ENCODE results near the gene MRPS23.

Gene MRPS23

DNA sequence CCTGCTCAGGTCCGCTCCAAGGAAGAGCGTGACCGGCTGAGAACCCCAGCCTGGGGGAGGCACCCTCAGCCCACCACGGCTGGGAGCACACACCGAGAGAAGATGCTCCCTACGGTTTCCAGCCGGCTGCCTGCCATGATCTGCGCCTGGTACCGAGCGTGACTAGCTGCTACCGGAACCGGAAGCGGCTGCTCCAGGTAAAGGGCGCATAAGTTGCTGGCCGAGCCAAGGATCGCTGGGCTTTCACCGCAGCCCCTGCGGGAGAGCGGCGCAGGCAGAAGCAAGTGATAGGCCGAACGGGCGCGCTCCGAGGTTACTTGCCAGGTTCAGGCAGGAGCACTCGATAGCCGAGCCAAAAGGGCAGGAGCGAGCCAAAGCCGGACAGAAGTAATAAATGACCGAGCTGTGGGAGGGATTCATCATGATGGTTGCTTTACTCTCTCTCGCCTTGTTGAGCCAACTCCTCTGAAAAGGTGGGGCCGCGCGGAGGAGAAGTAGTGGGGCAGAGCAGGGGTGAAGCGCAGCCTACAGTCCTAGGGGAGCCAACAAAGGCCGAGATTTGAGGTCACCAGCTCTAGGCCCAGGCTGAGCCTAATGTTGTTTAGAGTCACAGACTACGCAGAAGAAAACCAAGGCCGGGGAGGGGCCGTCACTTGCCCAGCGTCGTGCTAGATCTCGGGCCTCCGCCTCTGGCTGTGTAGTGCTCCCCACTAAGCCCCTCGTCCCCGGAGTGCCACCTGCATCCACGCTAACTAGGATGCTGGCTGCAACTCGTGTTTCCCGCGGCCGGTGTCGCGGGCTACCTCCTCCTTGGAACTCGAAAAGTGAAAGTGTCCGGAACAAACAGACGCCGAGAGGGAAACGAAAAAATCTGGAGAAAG lies at the start of gene MRPS23:
MRPS23 (minus strand) TSS at position 171 of the 881 bp plus-strand sequence; CDS start at position 137, 34 bp downstream.
- peak; percentile 94 for DNase-seq

DNA sequence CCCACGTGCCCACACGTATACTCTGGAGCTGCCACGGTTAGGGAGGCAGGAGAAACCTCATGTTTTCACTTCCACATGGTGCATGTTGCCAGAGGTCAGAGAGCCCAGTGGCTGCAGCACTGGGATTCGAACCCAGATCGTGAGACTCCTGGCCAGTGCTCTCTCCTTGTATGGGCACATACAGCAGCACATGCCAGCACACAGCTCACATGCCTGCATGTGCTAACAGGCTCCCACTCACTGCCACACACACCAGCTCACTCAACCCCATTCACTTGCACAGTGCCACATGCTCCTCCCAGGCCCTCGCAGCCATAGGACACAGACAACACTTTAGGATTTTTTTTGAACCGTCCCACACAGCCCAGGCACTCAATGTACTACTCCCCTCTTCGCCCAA lies 49.5 kb upstream of the MRPS23 start:
- DNase-seq = no peak

DNA sequence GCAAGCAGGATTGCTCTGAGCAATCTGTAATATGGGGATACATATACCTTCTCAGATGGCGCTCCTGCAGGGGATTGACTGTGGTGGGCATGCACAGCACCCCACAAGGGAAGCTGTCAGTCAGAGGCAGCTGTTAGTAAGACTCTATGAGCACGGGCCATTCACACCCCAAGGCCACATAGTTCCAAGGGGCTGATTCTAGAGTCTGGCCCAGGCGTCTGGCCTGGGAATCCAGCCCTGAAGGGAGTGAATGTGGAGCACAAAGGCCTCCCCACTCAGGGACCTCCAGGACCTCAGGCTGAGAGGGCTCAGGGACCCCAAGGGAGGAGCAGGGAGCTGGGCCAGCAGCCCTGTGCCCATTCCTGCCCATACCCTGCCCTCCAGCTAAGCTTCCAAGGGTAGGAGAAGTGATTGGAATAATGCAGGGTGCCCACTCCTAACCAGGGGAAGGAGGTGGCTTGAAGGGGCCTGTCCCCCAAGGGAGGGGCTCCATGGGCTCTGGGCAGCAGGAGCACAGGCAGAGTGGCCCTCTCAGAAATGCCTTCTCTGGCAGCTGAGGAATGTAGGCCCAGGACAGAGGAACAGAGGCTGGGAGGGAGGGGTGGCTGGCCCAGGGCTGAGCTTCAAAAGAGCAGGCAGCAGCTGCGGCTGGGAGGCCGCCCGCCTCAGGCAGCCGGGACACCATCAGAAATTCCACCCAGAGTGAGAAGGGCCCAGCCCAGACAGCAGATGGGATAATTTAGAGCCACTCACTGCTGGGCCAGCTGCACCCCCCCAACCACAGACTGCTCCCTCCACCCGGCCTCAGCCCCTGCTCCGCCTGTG lies 48.9 kb upstream of the MRPS23 start:
- no peak for DNase-seq

GRCh38 chr17:57895382-57896060 lies 45.7 kb upstream of the MRPS23 start:
- DNase-seq = no peak

GRCh38 chr17:57894848-57895247 lies 45.0 kb upstream of the MRPS23 start:
- no peak for DNase-seq

DNA sequence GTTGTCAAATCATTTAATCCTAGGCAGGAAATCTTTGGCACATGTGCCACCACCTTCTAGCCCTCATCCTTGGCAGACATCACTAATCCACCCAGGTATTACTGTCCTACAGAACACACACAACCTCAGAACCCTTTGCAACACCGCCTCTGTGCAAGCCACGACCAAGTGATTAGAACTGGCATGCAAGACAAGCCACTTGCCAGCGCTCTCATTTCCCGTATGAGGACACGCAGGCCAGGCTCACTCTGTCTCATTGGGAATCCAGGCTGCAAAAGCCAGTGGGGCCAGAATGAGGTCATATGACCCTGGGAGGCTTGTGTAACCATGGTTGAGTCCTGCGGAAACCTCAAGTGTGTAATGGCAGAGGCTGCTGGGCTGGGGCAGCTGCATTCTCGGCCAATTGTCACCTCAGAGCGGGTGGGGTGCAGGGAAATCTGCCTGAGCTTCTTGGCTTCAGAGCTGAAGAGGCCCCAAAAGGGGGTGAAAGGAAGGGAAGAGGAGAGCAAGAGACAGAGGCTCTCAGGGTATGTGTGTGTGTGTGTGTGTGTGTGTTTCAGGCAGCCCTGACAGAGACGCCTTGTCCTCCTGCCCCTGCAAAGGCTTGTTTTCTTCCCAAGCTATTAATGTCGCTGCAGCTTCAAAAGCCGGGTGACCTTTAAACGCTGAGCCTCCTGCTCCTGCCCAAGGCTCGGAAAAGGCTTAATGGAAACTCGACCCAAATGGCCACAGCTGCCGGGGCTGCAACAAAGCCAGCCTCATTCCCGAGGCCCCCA lies 43.2 kb upstream of the MRPS23 start:
- no peak for DNase-seq

GRCh38 chr17:57892146-57892819 lies 42.4 kb upstream of the MRPS23 start:
- peak; percentile 81 for DNase-seq

DNA sequence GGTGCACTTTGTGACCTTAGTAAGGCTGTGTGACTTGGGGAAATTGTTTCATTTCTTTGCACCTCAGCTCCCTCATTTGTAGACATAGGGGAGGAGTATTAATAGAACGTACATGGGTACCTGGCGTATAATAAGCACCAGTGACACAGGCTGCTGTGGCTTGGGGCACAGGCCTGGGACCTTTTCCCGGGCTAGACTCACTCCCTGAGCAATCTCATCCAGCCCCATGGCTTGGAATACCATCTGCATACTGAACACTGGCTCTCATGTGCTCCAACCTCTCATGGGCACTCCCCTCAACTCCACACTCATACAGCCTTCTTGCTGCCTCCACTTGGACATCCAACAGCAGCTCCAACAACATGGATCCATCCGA lies 41.0 kb upstream of the MRPS23 start:
- DNase-seq = no peak

DNA sequence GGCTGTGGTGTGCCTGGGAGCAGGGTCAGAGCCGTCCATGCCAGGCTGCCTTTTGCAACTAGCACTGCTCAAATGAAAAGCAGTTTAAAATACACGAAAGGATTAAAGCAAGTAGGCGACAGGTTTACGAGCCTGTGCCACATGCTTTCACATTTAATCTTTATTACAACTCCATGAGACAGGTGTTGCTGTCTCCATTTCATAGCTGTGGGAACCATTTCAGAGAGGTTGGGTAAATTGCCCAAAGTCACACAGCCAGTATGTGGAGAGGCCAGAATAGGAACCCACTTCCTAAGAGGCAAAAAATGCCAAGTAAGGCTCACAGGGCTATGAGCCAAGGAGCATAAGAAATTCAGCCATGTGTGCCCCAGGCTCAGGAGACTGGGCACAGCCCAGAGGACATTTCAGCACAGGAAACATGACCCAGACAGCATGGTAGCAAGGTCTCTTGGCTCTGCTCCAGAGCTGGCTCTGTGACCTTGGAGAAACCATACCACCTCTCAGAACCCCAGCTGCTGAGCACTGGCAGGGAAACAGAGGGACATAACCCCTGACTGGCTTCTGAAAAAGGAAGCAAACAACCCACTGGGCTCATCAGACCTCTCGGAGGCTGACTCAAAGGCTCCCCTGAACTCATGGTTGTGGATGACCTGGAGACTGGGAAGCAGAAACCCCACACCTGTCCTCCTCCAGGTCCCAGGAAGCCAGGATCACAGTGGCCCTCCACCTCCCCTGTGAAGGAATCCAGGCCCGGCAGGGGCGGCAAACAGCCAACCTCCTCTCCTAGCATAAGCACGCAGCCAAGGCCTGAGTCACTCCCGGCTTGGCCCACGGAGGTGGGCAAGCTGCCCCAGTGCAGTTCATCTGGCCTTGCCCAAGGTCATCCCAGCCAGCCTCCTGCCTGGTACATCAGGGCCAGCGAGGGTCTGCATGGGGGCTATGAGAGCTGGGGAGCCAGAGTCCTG lies 40.3 kb upstream of the MRPS23 start:
- DNase-seq = no peak

DNA sequence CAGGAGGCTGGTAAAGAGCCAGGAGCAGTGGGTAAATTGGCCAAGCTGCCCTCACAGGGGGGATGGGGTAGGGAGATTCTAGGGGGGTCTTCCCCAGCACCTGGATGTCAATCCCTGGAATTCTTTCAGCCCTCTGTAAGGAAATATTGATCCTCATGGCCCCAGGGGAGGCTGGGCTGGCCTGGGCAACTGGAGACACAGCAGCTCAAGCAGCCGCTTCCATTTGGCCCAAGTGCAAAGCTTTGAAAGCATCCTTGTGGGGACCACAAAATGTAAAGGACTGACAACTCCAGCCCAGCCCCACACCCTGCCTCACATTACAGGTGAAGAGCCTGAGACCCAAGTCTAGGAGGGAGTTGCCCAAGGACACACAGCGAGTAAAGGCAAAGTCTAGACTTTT lies 39.4 kb upstream of the MRPS23 start:
- DNase-seq = no peak

DNA sequence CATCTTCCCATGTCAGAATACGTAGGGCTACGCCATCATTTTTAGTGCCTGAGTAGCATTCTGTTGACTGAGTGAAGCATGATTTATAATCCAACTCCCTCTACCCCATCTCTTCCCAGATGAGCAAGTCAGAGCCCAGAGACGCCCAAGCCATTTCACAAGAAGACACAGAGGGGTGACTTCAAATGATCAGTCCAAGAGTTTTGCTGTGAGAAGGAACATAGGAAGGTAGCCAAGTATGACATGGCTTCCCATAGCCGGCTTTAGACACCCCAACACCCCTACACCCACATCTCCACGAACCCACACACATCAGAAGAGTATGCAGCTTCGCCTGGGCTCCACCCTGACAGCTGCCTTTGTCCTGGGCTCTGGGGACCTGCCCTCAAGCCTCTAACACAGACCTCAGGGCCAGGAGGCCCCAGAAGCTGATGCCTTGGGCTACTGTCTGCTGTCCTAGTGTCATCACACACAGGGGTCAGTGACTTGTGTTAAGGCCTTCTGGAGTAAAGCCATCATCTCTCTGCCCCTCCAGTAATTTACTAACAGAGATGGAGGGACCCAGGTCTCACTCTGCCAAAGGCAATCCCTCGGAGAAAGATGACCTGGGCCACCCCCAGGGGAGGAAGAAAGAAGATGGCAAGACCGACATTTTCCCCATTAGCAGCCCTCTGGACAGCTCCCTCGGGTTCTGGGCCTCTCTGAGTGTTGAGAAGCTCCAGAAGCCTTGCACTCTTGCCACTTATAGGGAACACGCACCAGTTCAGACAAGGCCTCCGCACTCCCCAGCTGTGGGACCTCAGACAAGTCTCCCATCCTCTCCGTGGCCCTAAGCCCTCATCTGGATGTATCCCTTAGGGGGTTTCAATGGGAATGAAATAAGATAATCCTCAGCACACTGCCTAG lies 38.7 kb upstream of the MRPS23 start:
- DNase-seq = no peak

- no peak for DNase-seq
These were observed 37.3 kb upstream of the MRPS23 start for GRCh38 chr17:57887161-57887560.

DNA sequence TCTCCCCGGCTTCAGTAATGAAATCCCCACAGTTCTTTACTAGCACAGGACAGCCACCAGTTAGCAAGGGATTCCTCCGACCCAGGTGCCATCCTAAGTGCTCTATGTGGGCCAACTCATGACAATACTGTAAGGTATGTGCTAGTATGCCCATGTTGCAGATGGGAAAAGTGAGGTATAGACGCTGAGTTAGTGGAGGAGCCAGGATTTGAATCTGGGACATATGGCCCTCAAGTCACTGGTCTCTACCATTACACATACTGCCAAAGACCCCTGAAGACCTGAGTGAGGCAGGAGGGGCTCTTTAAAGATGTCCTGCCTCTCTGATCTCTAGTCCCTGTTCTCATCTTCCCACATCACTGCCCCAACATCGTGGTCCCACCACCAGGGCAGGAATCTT lies 36.2 kb upstream of the MRPS23 start:
- no peak for DNase-seq

DNA sequence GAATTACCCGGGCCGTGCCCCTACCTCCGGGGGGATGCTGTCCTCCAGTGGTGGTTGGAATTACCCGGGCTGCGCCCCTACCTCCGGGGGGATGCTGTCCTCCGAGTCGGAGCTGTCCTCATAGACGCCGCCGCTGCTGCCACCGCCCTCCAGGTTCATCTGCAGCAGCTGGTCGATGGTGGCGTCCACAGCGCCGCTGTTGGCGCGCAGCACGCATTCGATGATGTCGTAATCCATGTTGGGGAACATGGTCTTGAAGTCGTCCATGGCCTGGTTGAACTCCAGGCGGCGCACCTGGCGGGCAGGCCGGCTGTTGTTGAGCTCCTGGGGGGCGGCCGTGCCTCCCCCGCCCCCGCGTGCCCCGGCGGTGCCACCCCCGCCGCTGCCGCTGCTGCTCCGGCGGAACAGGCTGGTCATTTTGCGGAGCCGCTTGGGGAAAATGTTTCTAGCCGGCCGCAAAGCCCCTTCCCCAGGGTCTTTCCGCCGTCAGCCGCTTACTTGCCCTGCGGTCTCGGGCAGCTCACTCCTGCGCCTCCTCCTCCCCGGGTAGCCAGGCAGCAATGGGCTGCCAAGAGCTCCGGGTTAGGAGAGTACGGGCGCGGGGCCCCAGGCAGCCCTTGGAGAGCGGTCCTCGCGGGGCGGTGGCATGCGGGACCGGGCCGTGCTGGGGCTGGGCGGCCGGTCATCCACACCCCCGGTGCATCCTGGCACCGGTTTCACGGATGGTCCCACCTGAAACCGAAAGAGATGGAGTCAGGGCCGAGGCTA lies 35.5 kb upstream of the MRPS23 start:
- DNase-seq = no peak

DNA sequence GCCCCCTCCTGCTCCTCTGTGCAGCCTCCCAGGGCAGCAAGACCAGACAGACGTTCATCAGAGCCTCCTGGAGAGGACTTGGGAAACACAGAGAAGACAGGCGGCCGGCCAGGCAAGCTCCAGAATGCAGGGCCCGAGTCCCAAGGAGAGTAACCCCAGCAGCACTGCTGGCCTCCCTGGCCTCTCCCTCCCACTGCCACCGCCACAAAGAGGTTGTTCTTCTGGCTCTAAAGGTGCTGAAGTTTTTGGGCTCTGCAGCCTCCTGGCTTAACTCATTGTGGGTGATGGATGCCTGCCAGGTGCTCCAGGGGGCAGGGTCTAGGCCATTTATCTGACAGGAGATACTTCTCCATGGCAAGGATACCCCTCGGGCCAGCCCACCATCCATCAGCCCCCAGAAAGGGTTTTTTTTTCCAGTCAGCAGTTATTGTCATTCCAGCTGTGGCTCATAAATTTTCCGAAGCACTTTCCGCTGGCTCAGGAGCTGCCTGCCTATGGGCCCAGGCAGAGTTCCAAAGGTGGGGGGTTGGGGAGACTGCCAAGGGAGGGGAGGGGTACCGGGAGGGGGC lies 32.0 kb upstream of the MRPS23 start:
- no peak for DNase-seq

DNA sequence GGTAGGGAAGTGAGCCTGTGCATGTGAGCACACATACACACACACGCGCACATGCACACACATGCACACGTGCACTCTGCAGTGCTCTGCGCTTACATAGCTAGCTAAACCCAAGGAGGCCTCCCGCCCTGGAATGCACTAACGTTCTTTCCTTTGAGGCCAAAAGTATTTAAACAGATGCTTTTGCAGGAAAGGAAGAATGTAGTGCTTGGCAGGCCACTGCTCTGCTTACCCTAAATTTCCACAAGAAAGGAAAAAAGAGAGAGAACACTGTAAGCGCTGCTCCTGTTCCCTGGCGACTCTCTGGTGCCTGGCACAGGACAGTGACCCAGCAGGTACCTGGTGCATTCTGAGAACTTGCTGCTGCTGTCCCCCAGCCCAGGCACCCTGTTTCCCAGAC lies 31.3 kb upstream of the MRPS23 start:
- DNase-seq = no peak

GRCh38 chr17:57880086-57880456 lies 30.2 kb upstream of the MRPS23 start:
- DNase-seq = no peak

DNA sequence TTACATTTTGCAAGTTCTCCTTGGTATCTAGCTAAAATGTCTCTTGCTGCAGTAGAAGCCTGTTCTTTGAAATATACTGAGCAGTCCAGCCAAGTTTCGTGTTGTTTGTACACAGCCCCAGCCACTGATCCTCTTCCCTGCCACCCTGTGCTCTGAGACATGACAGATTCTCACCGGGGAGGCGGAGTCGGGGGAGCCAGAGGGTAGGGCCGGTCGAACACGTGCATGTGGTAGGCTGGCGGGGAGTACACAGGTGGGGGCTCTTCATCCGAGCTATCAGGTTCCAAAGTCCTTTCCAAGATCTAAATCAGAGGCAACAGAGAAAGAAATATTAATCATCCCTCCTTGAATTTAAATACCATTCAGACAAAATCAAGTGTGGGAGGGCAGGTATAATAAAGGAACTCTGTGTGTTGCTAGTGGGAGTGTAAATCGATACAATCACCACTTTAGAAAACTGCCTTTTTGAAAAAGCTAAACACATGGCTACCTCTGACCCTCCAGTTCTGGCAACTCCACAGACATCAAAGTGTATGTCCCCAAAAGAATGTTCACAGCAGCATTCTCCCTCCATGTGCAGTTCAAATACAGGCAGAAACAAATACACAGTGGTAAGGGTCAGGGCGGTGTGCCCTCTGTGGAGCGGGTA lies 29.7 kb upstream of the MRPS23 start:
- no peak for DNase-seq
